Fibroblast of lung (primary cell): ENCODE measurements around the gene SLC25A4.
"Not testable (repeated sequence)": the region's sequence is repeated elsewhere in the genome, so short reads cannot be mapped to it uniquely, and the experiment has no call there.

ENCODE experiments used
- EZH2 ChIP-seq: IDR thresholded peaks from 2 replicates; pipeline ENCODE4 v1.5.1; 2012; ENCODE audit warnings: low read length, control low read depth, mild to moderate bottlenecking; ENCODE audit errors: missing control alignments
- TF ChIP-seq, protein P1 (sequence below), 2 donors: IDR thresholded peaks in 1 of 2; conservative IDR thresholded peaks in 1 of 2; 1 replicate in 1 of 2; 2 replicates in 1 of 2; pipeline ENCODE4 v1.5.1; 2011 to 2012; ENCODE audit warnings: low read length in 2 of 2, control low read depth in 1 of 2, inconsistent platforms in 1 of 2, low read depth in 1 of 2, mild to moderate bottlenecking in 1 of 2

DNA sequence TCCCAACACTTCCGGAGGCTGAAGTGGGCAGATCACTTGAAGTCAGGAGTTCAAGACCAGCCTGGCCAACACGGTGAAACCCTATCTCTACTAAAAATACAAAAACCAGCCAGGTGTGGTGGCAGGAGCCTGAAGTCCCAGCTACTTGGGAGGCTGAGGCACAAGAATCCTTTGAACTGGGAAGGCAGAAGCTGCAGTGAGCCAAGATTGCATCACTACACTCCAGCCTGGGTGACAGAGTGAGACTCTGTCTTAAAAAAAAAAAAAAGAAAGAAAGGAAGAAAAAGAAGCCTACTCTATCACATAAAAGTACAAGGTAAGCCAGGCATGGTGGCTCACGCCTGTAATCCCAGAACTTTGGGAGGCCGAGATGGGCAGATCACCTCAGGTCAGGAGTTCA, 55.1 kb downstream of the SLC25A4 start:
- TF ChIP-seq, protein P1, sequence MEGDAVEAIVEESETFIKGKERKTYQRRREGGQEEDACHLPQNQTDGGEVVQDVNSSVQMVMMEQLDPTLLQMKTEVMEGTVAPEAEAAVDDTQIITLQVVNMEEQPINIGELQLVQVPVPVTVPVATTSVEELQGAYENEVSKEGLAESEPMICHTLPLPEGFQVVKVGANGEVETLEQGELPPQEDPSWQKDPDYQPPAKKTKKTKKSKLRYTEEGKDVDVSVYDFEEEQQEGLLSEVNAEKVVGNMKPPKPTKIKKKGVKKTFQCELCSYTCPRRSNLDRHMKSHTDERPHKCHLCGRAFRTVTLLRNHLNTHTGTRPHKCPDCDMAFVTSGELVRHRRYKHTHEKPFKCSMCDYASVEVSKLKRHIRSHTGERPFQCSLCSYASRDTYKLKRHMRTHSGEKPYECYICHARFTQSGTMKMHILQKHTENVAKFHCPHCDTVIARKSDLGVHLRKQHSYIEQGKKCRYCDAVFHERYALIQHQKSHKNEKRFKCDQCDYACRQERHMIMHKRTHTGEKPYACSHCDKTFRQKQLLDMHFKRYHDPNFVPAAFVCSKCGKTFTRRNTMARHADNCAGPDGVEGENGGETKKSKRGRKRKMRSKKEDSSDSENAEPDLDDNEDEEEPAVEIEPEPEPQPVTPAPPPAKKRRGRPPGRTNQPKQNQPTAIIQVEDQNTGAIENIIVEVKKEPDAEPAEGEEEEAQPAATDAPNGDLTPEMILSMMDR (conservative IDR thresholded peaks at IDR 0.05 in 1 of 2, IDR thresholded peaks at IDR 0.05 in 1 of 2; ENCODE audit: low read depth in 1 of 2, low read length in 2 of 2) = not testable (repeated sequence)
- not testable (repeated sequence) for TF ChIP-seq EZH2
